GM21576 (cell line): Measurements from ENCODE around the gene EFCAB6.

Experiments used
- ATAC-seq: cut with Tn5 transposase; IDR thresholded peaks from one replicate; pipeline ENCODE4 v1.9.1; 2021; ENCODE audit warnings: mild to moderate bottlenecking, moderate library complexity; ENCODE audit not compliant: unreplicated experiment

Gene EFCAB6

GRCh38 chr22:43812149-43812842 lies at the start of gene EFCAB6:
TSS of gene EFCAB6 (minus strand) at chr22:43812305. CDS start at chr22:43782318, 29,987 bp downstream.
- ATAC-seq, result peak; percentile 80

GRCh38 chr22:43861529-43861928 lies 49.4 kb upstream of the EFCAB6 start:
- no peak for ATAC-seq

- no peak for ATAC-seq
Measured at GRCh38 chr22:43860831-43861230, 48.7 kb upstream of the EFCAB6 start.

- no peak for ATAC-seq
Measured at GRCh38 chr22:43860126-43860525, 48.0 kb upstream of the EFCAB6 start.

- ATAC-seq, result no peak
Measured at GRCh38 chr22:43859621-43860020, 47.5 kb upstream of the EFCAB6 start.

- no peak for ATAC-seq
Measured at GRCh38 chr22:43859176-43859575, 47.1 kb upstream of the EFCAB6 start.

GRCh38 chr22:43858156-43858895 lies 46.2 kb upstream of the EFCAB6 start:
- no peak for ATAC-seq

- no peak for ATAC-seq
Measured at GRCh38 chr22:43857367-43857766, 45.3 kb upstream of the EFCAB6 start.

- ATAC-seq, result no peak
Measured at GRCh38 chr22:43855431-43855830, 43.3 kb upstream of the EFCAB6 start.

GRCh38 chr22:43854786-43855271 lies 42.7 kb upstream of the EFCAB6 start:
- ATAC-seq, result no peak

GRCh38 chr22:43854121-43854785 lies 42.1 kb upstream of the EFCAB6 start:
- no peak for ATAC-seq

GRCh38 chr22:43853328-43853931 lies 41.3 kb upstream of the EFCAB6 start:
- no peak for ATAC-seq

GRCh38 chr22:43852573-43853327 lies 40.6 kb upstream of the EFCAB6 start:
- no peak for ATAC-seq

- no peak for ATAC-seq
Measured at GRCh38 chr22:43851979-43852307, 39.8 kb upstream of the EFCAB6 start.

GRCh38 chr22:43851058-43851978 lies 39.2 kb upstream of the EFCAB6 start:
- ATAC-seq, result no peak

- ATAC-seq, result no peak
Measured at GRCh38 chr22:43850529-43850928, 38.4 kb upstream of the EFCAB6 start.

GRCh38 chr22:43849731-43850130 lies 37.6 kb upstream of the EFCAB6 start:
- no peak for ATAC-seq

GRCh38 chr22:43848366-43849171 lies 36.5 kb upstream of the EFCAB6 start:
- ATAC-seq, result no peak
